Left lung (tissue), 10 donors: ENCODE results near the gene DEFB113. TPM values are rescaled to one million over a fixed set of nuclear protein-coding genes. Genes with fewer than 3 reads are reported as not detected.

Experiments
- ATAC-seq: fragments of 200-7000 bp; cut with Tn5 transposase; one replicate; pipeline ENCODE4 v1.9.1; 2020; ENCODE audit warnings: moderate library complexity
- DNase-seq, 4 donors: peaks; one replicate each; pipeline ENCODE4 v3.0.0-alpha.2; 2013 to 2020
- H3K27ac ChIP-seq, 2 donors: fragments of 200-600 bp; sonication (generic) in 1 of 2; one replicate each; pipeline versions ENCODE4 v1.5.0 to v1.8.0; 2020 to 2021
- H3K27me3 ChIP-seq, 2 donors: fragments of 200-600 bp; sonication (generic) in 1 of 2; one replicate each; pipeline versions ENCODE4 v1.5.0 to v1.8.0; 2020 to 2021
- H3K36me3 ChIP-seq, 2 donors: fragments of 200-600 bp; sonication (generic) in 1 of 2; one replicate each; pipeline versions ENCODE4 v1.5.0 to v1.8.0; 2020 to 2021
- H3K4me1 ChIP-seq, 2 donors: fragments of 200-600 bp; one replicate each; pipeline ENCODE4 v1.8.0; 2021
- H3K4me3 ChIP-seq, 2 donors: fragments of 200-600 bp; sonication (generic) in 1 of 2; one replicate each; pipeline versions ENCODE4 v1.5.0 to v1.8.0; 2020 to 2021; ENCODE audit warnings: mild to moderate bottlenecking in 1 of 2
- H3K9me3 ChIP-seq, 2 donors: fragments of 200-600 bp; sonication (generic) in 1 of 2; one replicate each; pipeline versions ENCODE4 v1.5.0 to v1.8.0; 2020 to 2021
- intact Hi-C, 2 donors: fragments of 100-400 bp; cut with DNase I; formaldehyde crosslinking; loops; one replicate each; pipeline versions ENCODE4 v1.11.2 to v1.14.2; 2022
- polyA plus RNA-seq, 6 donors: library from polyadenylated mRNA; unstranded; fragments of 120-200 nt; gene quantifications; one replicate each; pipeline ENCODE4 v1.2.1, GENCODE V29; 2013; ENCODE audit not compliant: insufficient read length in 6 of 6
- total RNA-seq, 2 donors: library from RNA; stranded (reverse); fragmentation: NEBNext Ultra II Directional; extraction: Animal tissue kit (Norgen Biotek cat#: 25700); gene quantifications; one replicate each; pipeline ENCODE4 v1.2.1, GENCODE V29; 2021
- TF ChIP-seq, protein P1 (sequence below), 2 donors: fragments of 200-600 bp; sonication (generic) in 1 of 2; IDR thresholded peaks; one replicate each; pipeline versions ENCODE4 v1.5.0 to v1.8.0; 2021; ENCODE audit warnings: antibody characterized with exemption in 2 of 2
- donor health status: DM: no; HTN: yes; CAD: no.
- donor health status: DM: no; HTN: no; CAD: no.

DEFB113 gene
- total and polyA plus RNA-seq, 8 donors, result not detected

DNA sequence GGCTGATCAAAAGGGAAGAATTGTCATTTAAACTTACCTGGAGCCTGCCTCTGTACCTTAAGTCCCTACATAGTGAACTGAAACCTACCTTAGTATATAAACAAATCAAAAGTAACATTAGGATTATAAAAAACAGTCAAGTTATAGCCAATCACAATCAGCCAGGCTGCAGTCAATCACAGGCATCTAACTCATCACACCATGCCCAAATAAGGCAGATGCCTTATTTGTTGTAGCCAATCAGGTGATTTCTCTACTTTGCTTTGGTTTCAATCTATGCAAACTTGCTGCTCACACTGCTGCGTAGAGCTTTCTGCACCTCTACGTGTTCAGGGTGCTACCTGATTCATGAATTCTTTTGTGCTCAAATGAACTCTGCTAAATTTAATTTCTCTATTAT, 18.3 kb upstream of the DEFB113 start:
- H3K4me1 ChIP-seq, result no peaks in the 10 kb centered on the region
- H3K27ac ChIP-seq, result no peak overlapping the region
- H3K27me3 ChIP-seq, result no peaks in the 10 kb centered on the region
- peaks cover 0 to 3% of the 10 kb centered on the region in 2 donors for H3K9me3 ChIP-seq
- no peaks in the 10 kb centered on the region for H3K36me3 ChIP-seq
- TF ChIP-seq, protein P1, sequence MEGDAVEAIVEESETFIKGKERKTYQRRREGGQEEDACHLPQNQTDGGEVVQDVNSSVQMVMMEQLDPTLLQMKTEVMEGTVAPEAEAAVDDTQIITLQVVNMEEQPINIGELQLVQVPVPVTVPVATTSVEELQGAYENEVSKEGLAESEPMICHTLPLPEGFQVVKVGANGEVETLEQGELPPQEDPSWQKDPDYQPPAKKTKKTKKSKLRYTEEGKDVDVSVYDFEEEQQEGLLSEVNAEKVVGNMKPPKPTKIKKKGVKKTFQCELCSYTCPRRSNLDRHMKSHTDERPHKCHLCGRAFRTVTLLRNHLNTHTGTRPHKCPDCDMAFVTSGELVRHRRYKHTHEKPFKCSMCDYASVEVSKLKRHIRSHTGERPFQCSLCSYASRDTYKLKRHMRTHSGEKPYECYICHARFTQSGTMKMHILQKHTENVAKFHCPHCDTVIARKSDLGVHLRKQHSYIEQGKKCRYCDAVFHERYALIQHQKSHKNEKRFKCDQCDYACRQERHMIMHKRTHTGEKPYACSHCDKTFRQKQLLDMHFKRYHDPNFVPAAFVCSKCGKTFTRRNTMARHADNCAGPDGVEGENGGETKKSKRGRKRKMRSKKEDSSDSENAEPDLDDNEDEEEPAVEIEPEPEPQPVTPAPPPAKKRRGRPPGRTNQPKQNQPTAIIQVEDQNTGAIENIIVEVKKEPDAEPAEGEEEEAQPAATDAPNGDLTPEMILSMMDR (IDR thresholded peaks at IDR 0.05), result no peak
- no peak for DNase-seq
- no peak for ATAC-seq
- no peak overlapping the region for H3K4me3 ChIP-seq
- intact Hi-C loops, result no loop called here

DNA sequence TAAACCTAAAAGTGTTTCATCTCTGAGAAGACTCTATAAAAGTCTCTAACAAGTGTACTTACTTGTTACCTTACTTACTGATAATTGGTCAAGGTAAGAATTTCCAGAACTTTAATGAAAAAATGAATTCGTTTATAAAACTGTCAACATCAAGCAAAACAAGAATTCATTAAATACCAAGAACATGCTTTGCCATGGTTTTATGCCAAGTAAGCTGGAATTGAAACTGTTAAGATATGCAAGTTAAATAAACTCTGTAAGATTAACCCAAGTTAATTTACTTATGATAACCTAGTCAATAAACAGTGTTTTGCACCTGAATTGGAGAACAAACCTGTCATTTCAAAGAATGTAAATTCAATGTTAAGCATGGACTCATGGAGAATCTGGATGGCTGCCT, 17.1 kb upstream of the DEFB113 start:
- TF ChIP-seq, protein P1 (IDR thresholded peaks at IDR 0.05), result no peak
- ATAC-seq (no peak), DNase-seq (no peak)
- Histone ChIP-seq H3K27me3 (no peaks in the 10 kb centered on the region), H3K4me1 (no peaks in the 10 kb centered on the region), H3K4me3 (no peak overlapping the region), H3K36me3 (no peaks in the 10 kb centered on the region), H3K9me3 (peaks cover 0 to 6% of the 10 kb centered on the region in 2 donors), H3K27ac (no peak overlapping the region)
- intact Hi-C loops, result no loop called here

DNA sequence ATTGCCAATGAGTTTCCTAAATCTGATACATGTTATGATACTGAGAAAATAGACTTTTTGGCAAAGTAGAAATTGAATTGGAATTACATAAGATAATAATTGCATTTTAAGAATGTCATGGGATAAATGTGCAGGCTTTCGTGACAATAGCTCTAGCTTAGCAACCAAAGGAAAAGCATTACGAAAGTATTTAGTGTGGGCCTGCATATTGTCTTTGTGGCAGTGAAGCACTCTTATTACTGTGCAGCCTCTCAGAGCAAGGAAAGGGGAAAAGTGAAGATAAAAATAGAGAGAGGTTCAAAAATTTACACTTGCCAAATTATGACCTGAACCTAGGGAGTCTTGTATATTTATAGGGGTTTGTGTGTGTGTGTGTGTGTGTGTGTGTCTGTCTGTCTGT, 12.6 kb upstream of the DEFB113 start:
- TF ChIP-seq, protein P1 (IDR thresholded peaks at IDR 0.05), result no peak
- Histone ChIP-seq H3K4me1 (no peaks in the 10 kb centered on the region), H3K27me3 (no peaks in the 10 kb centered on the region), H3K27ac (no peak overlapping the region), H3K9me3 (peaks cover 0 to 6% of the 10 kb centered on the region in 2 donors), H3K4me3 (no peak overlapping the region), H3K36me3 (no peaks in the 10 kb centered on the region)
- DNase-seq (no peak), ATAC-seq (no peak)
- intact Hi-C loops, result no loop called here

DNA sequence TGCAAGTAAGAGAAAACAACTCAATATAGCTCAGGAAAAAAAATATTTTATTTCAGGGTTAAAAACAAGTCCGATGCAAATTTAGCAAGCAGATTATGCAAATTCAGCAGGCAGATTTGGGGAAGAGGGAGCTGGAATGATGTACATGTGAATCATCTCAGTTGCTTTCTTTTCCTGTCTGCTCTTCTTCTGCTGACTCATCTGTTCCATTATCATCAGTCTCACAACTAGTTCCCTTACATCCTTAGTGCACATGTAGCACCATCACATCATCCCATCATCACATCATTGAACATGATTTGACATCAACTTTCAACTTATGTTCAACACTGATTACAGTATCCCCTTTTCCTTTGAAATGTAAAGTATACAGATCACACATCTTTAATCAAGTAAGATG, 11.5 kb upstream of the DEFB113 start:
- Histone ChIP-seq H3K4me3 (no peak overlapping the region), H3K27me3 (no peaks in the 10 kb centered on the region), H3K36me3 (no peaks in the 10 kb centered on the region), H3K27ac (no peak overlapping the region), H3K4me1 (no peaks in the 10 kb centered on the region), H3K9me3 (peaks cover 0 to 6% of the 10 kb centered on the region in 2 donors)
- no peak for ATAC-seq
- DNase-seq, result no peak
- intact Hi-C loops, result no loop called here
- TF ChIP-seq, protein P1 (IDR thresholded peaks at IDR 0.05), result no peak

DNA sequence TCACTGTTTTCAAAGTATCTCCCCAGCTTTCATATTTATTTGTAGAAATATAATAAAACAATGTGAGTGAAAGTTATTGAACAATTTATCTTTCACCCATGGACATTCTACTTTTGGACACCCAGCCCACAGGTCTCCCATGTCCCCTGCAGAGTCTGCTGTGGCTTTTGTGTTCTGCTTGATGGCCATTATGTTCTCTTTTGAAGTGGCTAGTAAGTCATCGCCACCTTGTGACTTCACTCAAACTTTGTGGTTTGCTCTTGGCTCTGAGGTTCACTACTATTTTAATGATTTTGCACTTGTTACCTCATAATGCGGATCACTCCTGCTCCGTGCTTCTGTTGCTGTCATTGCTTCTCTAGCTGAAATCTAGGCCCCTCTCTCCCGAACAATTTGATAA, 10.2 kb upstream of the DEFB113 start:
- ATAC-seq, result no peak
- intact Hi-C loops, result no loop called here
- no peaks in the 10 kb centered on the region for H3K36me3 ChIP-seq

More for the DNA sequence above, 10.2 kb upstream of the DEFB113 start:
- Histone ChIP-seq H3K9me3 (peaks cover 0 to 6% of the 10 kb centered on the region in 2 donors), H3K4me1 (no peaks in the 10 kb centered on the region), H3K27ac (no peak overlapping the region), H3K27me3 (no peaks in the 10 kb centered on the region), H3K4me3 (no peak overlapping the region)
- DNase-seq, result no peak
- TF ChIP-seq, protein P1 (IDR thresholded peaks at IDR 0.05), result no peak
